GM23338 (cell line): ENCODE results near the gene TRMT2A. TPM values are rescaled to one million over a fixed set of nuclear protein-coding genes. Genes with fewer than 3 reads are reported as not detected.

Experiments used
- ATAC-seq: fragments of 200-7000 bp; cut with Tn5 transposase; 3 replicates; pipeline ENCODE4 v1.9.1; 2020
- DNase-seq: peaks from one replicate; pipeline ENCODE4 v3.0.0-alpha.2; 2015; ENCODE audit warnings: low spot score
- H2AFZ ChIP-seq: fragments of 200-600 bp; sonication (generic); 2 replicates; pipeline ENCODE4 v1.8.0; 2016; ENCODE audit warnings: antibody characterized with exemption, mild to moderate bottlenecking, moderate library complexity
- H3F3A ChIP-seq: fragments of 200-600 bp; sonication (generic); replicated peaks from 2 replicates; pipeline ENCODE4 v1.8.0; 2017; ENCODE audit warnings: antibody characterized with exemption, mixed run types, low read depth
- H3K27ac ChIP-seq: fragments of 200-600 bp; sonication (generic); 2 replicates; pipeline ENCODE4 v1.6.1; 2016; ENCODE audit warnings: low read depth
- H3K27me3 ChIP-seq: fragments of 200-600 bp; sonication (generic); 2 replicates; pipeline ENCODE4 v1.8.0; 2016; ENCODE audit warnings: mild to moderate bottlenecking, mixed run types, moderate library complexity; ENCODE audit not compliant: insufficient read depth
- H3K36me3 ChIP-seq: fragments of 200-600 bp; sonication (generic); 2 replicates; pipeline ENCODE4 v1.8.0; 2016; ENCODE audit warnings: mild to moderate bottlenecking; ENCODE audit not compliant: insufficient read depth
- H3K4me1 ChIP-seq: fragments of 200-600 bp; sonication (generic); 2 replicates; pipeline ENCODE4 v1.8.0; 2016; ENCODE audit warnings: mild to moderate bottlenecking, moderate library complexity; ENCODE audit not compliant: insufficient read depth
- H3K4me2 ChIP-seq: fragments of 200-600 bp; sonication (generic); 2 replicates; pipeline ENCODE4 v1.7.1; 2017; ENCODE audit warnings: mixed run types
- H3K4me3 ChIP-seq: fragments of 200-600 bp; sonication (generic); 2 replicates; pipeline ENCODE4 v1.6.1; 2016; ENCODE audit warnings: mixed run types
- H3K79me2 ChIP-seq: fragments of 200-600 bp; sonication (generic); replicated peaks from 2 replicates; pipeline ENCODE4 v1.8.0; 2017; ENCODE audit warnings: mild to moderate bottlenecking; ENCODE audit not compliant: insufficient read depth
- H3K9me2 ChIP-seq: fragments of 200-600 bp; sonication (generic); 2 replicates; pipeline ENCODE4 v1.8.0; 2017; ENCODE audit not compliant: insufficient read depth
- H4K20me1 ChIP-seq: fragments of 200-600 bp; sonication (generic); replicated peaks from 2 replicates; pipeline ENCODE4 v1.8.0; 2017; ENCODE audit warnings: mild to moderate bottlenecking; ENCODE audit not compliant: insufficient read depth
- H3K27ac Mint-ChIP-seq: 2 replicates; pipeline ENCODE4 v1.8.0; 2020; ENCODE audit warnings: inconsistent platforms, mild to moderate bottlenecking, moderate library complexity, mixed read lengths
- H3K27me3 Mint-ChIP-seq: 3 replicates; pipeline ENCODE4 v1.8.0; 2022; ENCODE audit warnings: low read depth, mild to moderate bottlenecking, moderate library complexity, mixed read lengths, inconsistent platforms; ENCODE audit not compliant: insufficient read depth, poor library complexity
- H3K36me3 Mint-ChIP-seq: 3 replicates; pipeline ENCODE4 v1.8.0; 2021; ENCODE audit warnings: low read depth, mild to moderate bottlenecking, inconsistent platforms, moderate library complexity, mixed read lengths
- H3K4me1 Mint-ChIP-seq: 3 replicates; pipeline ENCODE4 v1.8.0; 2020; ENCODE audit warnings: mild to moderate bottlenecking, inconsistent platforms, mixed read lengths
- H3K4me3 Mint-ChIP-seq: 3 replicates; pipeline ENCODE4 v1.8.0; 2021; ENCODE audit warnings: moderate library complexity, mild to moderate bottlenecking, inconsistent platforms, mixed read lengths
- H3K9me3 Mint-ChIP-seq: 3 replicates; pipeline ENCODE4 v1.8.0; 2020; ENCODE audit warnings: moderate library complexity, mild to moderate bottlenecking, inconsistent platforms, mixed read lengths
- CREB1 ChIP-seq: fragments of 250-450 bp; sonication (Bioruptor Pico); IDR thresholded peaks from 2 replicates; pipeline ENCODE4 v1.5.0; 2020; ENCODE audit warnings: low read depth, mild to moderate bottlenecking, moderate library complexity
- ETS1 ChIP-seq: IDR thresholded peaks from 2 replicates; pipeline ENCODE4 v1.6.1; 2016; ENCODE audit warnings: antibody characterized with exemption
- EZH2 ChIP-seq: fragments of 200-600 bp; sonication (generic); IDR thresholded peaks from one replicate; pipeline ENCODE4 v1.8.0; 2017; ENCODE audit warnings: antibody characterized with exemption, mild to moderate bottlenecking, low read depth; ENCODE audit not compliant: unreplicated experiment
- EZH2phosphoT487 ChIP-seq: fragments of 200-600 bp; sonication (generic); IDR thresholded peaks from one replicate; pipeline ENCODE4 v1.8.1; 2018; ENCODE audit warnings: antibody characterized with exemption; ENCODE audit not compliant: unreplicated experiment
- NANOG ChIP-seq: IDR thresholded peaks from 2 replicates; pipeline ENCODE4 v1.6.1; 2016; ENCODE audit warnings: antibody characterized with exemption, borderline replicate concordance
- POLR2AphosphoS5 ChIP-seq: IDR thresholded peaks from 2 replicates; pipeline ENCODE4 v1.6.1; 2016; ENCODE audit warnings: antibody characterized with exemption, low read depth
- ZNF462 ChIP-seq: fragments of 250-450 bp; sonication (Bioruptor Pico); IDR thresholded peaks from 2 replicates; pipeline ENCODE4 v1.5.0; 2020; ENCODE audit warnings: mild to moderate bottlenecking, moderate library complexity
- polyA plus RNA-seq: library from polyadenylated mRNA; unstranded; fragments of >200 nt; fragmentation: Nextera tagmentation; extraction: Ambion mirVana; gene quantifications from 2 replicates; pipeline ENCODE4 v1.2.1, GENCODE V29; 2016
- total RNA-seq: library from RNA; depleted of rRNA; stranded (reverse); fragments of >200 nt; shearing (Covaris generic); gene quantifications from 2 replicates; pipeline ENCODE4 v1.2.3, GENCODE V29; 2014

TRMT2A gene
- total and polyA plus RNA-seq, 2 experiments from 2014 or later: 41.3 to 61.3 TPM

GRCh38 chr22:20093418-20094196, 23.4 kb downstream of the TRMT2A start:
- H3K9me3 Mint-ChIP-seq: no peaks in the 10 kb centered on the region
- H3K27me3 ChIP-seq: no peaks in the 10 kb centered on the region
- H2AFZ ChIP-seq: no peak overlapping the region
- H3F3A ChIP-seq: peaks cover 20% of the 10 kb centered on the region
- no peaks in the 10 kb centered on the region for H3K4me1 Mint-ChIP-seq
- peaks cover 8% of the 10 kb centered on the region for H3K27me3 Mint-ChIP-seq
- H3K36me3 ChIP-seq: peaks cover 60% of the 10 kb centered on the region
- H3K27ac ChIP-seq: no peak overlapping the region
- TF ChIP-seq EZH2phosphoT487: no peak
- no peaks in the 10 kb centered on the region for H3K4me1 ChIP-seq
- no peaks in the 10 kb centered on the region for H3K9me2 ChIP-seq
- H3K4me3 ChIP-seq: no peak overlapping the region
- no peak overlapping the region for H3K4me2 ChIP-seq
- peaks cover 99% of the 10 kb centered on the region for H3K36me3 Mint-ChIP-seq
- H3K27ac Mint-ChIP-seq: no peak overlapping the region
- H3K79me2 ChIP-seq: peaks cover 32% of the 10 kb centered on the region
- no peak overlapping the region for H3K4me3 Mint-ChIP-seq
- DNase-seq (no peak), ATAC-seq (no peak)
- peaks cover 41% of the 10 kb centered on the region for H4K20me1 ChIP-seq

- Histone ChIP-seq H2AFZ (no peak overlapping the region), H3K27me3 (no peaks in the 10 kb centered on the region), H3K36me3 (peaks cover 57% of the 10 kb centered on the region), H3F3A (peaks cover 20% of the 10 kb centered on the region), H3K4me3 (no peak overlapping the region), H3K4me2 (no peak overlapping the region), H3K27ac (no peak overlapping the region), H4K20me1 (peaks cover 35% of the 10 kb centered on the region), H3K79me2 (peaks cover 36% of the 10 kb centered on the region), H3K4me1 (no peaks in the 10 kb centered on the region), H3K9me2 (no peaks in the 10 kb centered on the region)
- Mint-ChIP-seq H3K36me3 (peaks cover 99% of the 10 kb centered on the region), H3K9me3 (no peaks in the 10 kb centered on the region), H3K27ac (no peak overlapping the region), H3K27me3 (peaks cover 13% of the 10 kb centered on the region), H3K4me1 (no peaks in the 10 kb centered on the region), H3K4me3 (no peak overlapping the region)
- no peak for ATAC-seq
- no peak for DNase-seq
- no peak for TF ChIP-seq EZH2
- no peak for TF ChIP-seq ETS1
- TF ChIP-seq POLR2AphosphoS5: no peak
- no peak for TF ChIP-seq ZNF462 (CRISPR knock-in tag)
- TF ChIP-seq CREB1 (CRISPR knock-in tag): no peak
- no peak for TF ChIP-seq EZH2phosphoT487
- TF ChIP-seq NANOG: no peak
These were observed 24.6 kb downstream of the TRMT2A start for GRCh38 chr22:20092477-20092854.
